CD4-positive, alpha-beta T cell treated with Interleukin-12 subunit alpha and Interleukin-12 subunit beta, for 1 hour (primary cell): ENCODE measurements around the gene SLC2A4RG.

ENCODE experiments used
- DNase-seq: peaks from one replicate; pipeline ENCODE4 v3.0.0-alpha.2; 2020

The SLC2A4RG gene

GRCh38 chr20:63699466-63700198 is 39.9 kb upstream of the SLC2A4RG start:
- no peak for DNase-seq

GRCh38 chr20:63700199-63701050 is 39.2 kb upstream of the SLC2A4RG start:
- no peak for DNase-seq

- DNase-seq: no peak
Observed at GRCh38 chr20:63701051-63701328, 38.6 kb upstream of the SLC2A4RG start.

GRCh38 chr20:63701329-63702035 is 38.1 kb upstream of the SLC2A4RG start:
- no peak for DNase-seq

GRCh38 chr20:63702036-63702665 is 37.4 kb upstream of the SLC2A4RG start:
- no peak for DNase-seq

- DNase-seq: no peak
Observed at GRCh38 chr20:63702751-63703470, 36.7 kb upstream of the SLC2A4RG start.

GRCh38 chr20:63703471-63703975 is 36.1 kb upstream of the SLC2A4RG start:
- no peak for DNase-seq

- DNase-seq: no peak
Observed at GRCh38 chr20:63703976-63704748, 35.4 kb upstream of the SLC2A4RG start.

GRCh38 chr20:63704749-63705117 is 34.8 kb upstream of the SLC2A4RG start:
- no peak for DNase-seq

GRCh38 chr20:63705232-63706026 is 34.1 kb upstream of the SLC2A4RG start:
- DNase-seq: no peak

GRCh38 chr20:63706027-63706695 is 33.4 kb upstream of the SLC2A4RG start:
- DNase-seq: no peak

- peak; percentile 70 for DNase-seq
Observed at GRCh38 chr20:63706852-63707557, 32.6 kb upstream of the SLC2A4RG start.

- DNase-seq: peak; percentile 91
Observed at GRCh38 chr20:63707558-63708300, 31.8 kb upstream of the SLC2A4RG start, which contains the start of the genes ARFRP1 and ZGPAT. TSS of gene ARFRP1 (minus strand) at chr20:63707976. CDS start at chr20:63707091, 885 bp downstream. TSS of gene ZGPAT (plus strand) at chr20:63708039. CDS start at chr20:63708581, 542 bp downstream.

GRCh38 chr20:63708301-63709148 is 31.1 kb upstream of the SLC2A4RG start:
- DNase-seq: no peak

- DNase-seq: no peak
Observed at GRCh38 chr20:63709149-63709527, 30.4 kb upstream of the SLC2A4RG start.

- no peak for DNase-seq
Observed at GRCh38 chr20:63711085-63711645, 28.4 kb upstream of the SLC2A4RG start.

GRCh38 chr20:63712191-63712590 is 27.4 kb upstream of the SLC2A4RG start:
- DNase-seq: no peak
